K562 (cell line): ENCODE results near the gene DCLK3. TPM values are rescaled to one million over a fixed set of nuclear protein-coding genes. Genes with fewer than 3 reads are reported as not detected.

Experiments
- ATAC-seq: fragments of 200-7000 bp; cut with Tn5 transposase; 3 replicates; pipeline ENCODE4 v1.9.1; 2020; ENCODE audit warnings: moderate library complexity
- BruUV-seq: library from RNA; stranded (reverse); fragments of 400-500 nt; replicated peaks from 2 replicates; lab custom pipeline; 2021; lab: Mats Ljungman, UMichigan
- CTCF ChIA-PET: fragments of 300-600 bp; formaldehyde crosslinking; extraction: SDS; loops from one replicate; lab custom pipeline; 2021; ENCODE audit warnings: low intra/inter-chr PET ratio; lab: Yijun Ruan, JAX
- POLR2A ChIA-PET: fragments of 300-600, 350-650 bp; sonication (Branson Sonifier 250); formaldehyde crosslinking; extraction: SDS; loops from one replicate; lab custom pipeline; 2021; ENCODE audit warnings: antibody characterized with exemption, inconsistent platforms; lab: Yijun Ruan, JAX
- DNase-seq, 4 experiments: peaks; one replicate each; pipeline versions ENCODE4 v3.0.0 to v3.0.0-alpha.2; 2011 to 2018; ENCODE audit warnings: low spot score in 3 of 4, mixed read lengths in 3 of 4; ENCODE audit errors: extremely low read depth in 1 of 4
- FAIRE-seq: peaks from 2 replicates; lab custom pipeline; 2011; peaks lifted over from hg19 to GRCh38; lab: Jason Lieb, UNC
- H2AFZ ChIP-seq: 2 replicates; pipeline ENCODE4 v1.6.0; 2011; ENCODE audit warnings: low read depth, low read length, control low read depth, inconsistent platforms
- H3K27ac ChIP-seq: fragments of 200-600 bp; 3 replicates; pipeline ENCODE4 v1.8.0; 2011; ENCODE audit warnings: low read depth, mild to moderate bottlenecking, control low read depth, inconsistent platforms, low read length, moderate library complexity, mixed read lengths; ENCODE audit errors: extremely low read depth
- H3K27me3 ChIP-seq, 2 experiments: fragments of 300-600 bp in 1 of 2; 2 replicates in 1 of 2; 3 replicates in 1 of 2; pipeline versions ENCODE4 v1.6.0 to v1.8.0; 2011; ENCODE audit warnings: inconsistent platforms in 2 of 2, low read length in 2 of 2, mild to moderate bottlenecking in 1 of 2, mixed read lengths in 1 of 2, moderate library complexity in 1 of 2; ENCODE audit not compliant: control insufficient read depth in 2 of 2, insufficient read depth in 2 of 2
- H3K36me3 ChIP-seq: fragments of 300-600 bp; 3 replicates; pipeline ENCODE4 v1.8.0; 2011; ENCODE audit warnings: mild to moderate bottlenecking, low read length, inconsistent platforms; ENCODE audit not compliant: control insufficient read depth, insufficient read depth
- H3K4me1 ChIP-seq, 2 experiments: fragments of 200-600 bp in 1 of 2; replicated peaks in 1 of 2; 2 replicates in 1 of 2; 3 replicates in 1 of 2; pipeline versions ENCODE4 v1.5.1 to v1.8.0; 2011; ENCODE audit warnings: inconsistent platforms in 2 of 2, low read length in 2 of 2, mild to moderate bottlenecking in 1 of 2, mixed read lengths in 1 of 2, moderate library complexity in 1 of 2; ENCODE audit not compliant: control insufficient read depth in 2 of 2, insufficient read depth in 2 of 2
- H3K4me2 ChIP-seq: 2 replicates; pipeline ENCODE4 v1.6.1; 2011; ENCODE audit warnings: low read length, control low read depth, inconsistent platforms, mixed read lengths; ENCODE audit not compliant: insufficient read depth
- H3K4me3 ChIP-seq: fragments of 200-600 bp; sonication (generic), shearing (Covaris generic); 2 replicates; pipeline ENCODE4 v1.5.1; 2016; ENCODE audit warnings: control low read depth, inconsistent platforms
- H3K79me2 ChIP-seq: fragments of 200-600 bp; 3 replicates; pipeline ENCODE4 v1.8.0; 2011; ENCODE audit warnings: low read length, inconsistent platforms; ENCODE audit not compliant: control insufficient read depth, insufficient read depth
- H3K9ac ChIP-seq, 2 experiments: 2 replicates each; pipeline versions ENCODE4 v1.6.0 to v1.6.1; 2011; ENCODE audit warnings: low read depth in 2 of 2, low read length in 2 of 2, control low read depth in 1 of 2, inconsistent platforms in 1 of 2, mild to moderate bottlenecking in 1 of 2, mixed read lengths in 1 of 2; ENCODE audit not compliant: insufficient read depth in 1 of 2
- H3K9me1 ChIP-seq: one replicate; pipeline ENCODE4 v1.6.0; 2011; ENCODE audit warnings: inconsistent platforms, mild to moderate bottlenecking, low read length, moderate library complexity; ENCODE audit not compliant: control insufficient read depth, insufficient read depth
- H3K9me3 ChIP-seq: replicated peaks from 2 replicates; pipeline ENCODE4 v1.5.1; 2011; ENCODE audit warnings: low read depth, low read length, inconsistent platforms; ENCODE audit not compliant: control insufficient read depth, insufficient read depth
- H4K20me1 ChIP-seq: replicated peaks from 2 replicates; pipeline ENCODE4 v1.6.1; 2011; ENCODE audit warnings: low read length, inconsistent platforms, mixed read lengths; ENCODE audit not compliant: control insufficient read depth, insufficient read depth
- CEBPB ChIP-seq: fragments of 450-650 bp; IDR thresholded peaks from 2 replicates; pipeline ENCODE4 v1.6.1; 2016; ENCODE audit warnings: missing genetic modification characterization, missing compliant biosample characterization
- CEBPG ChIP-seq, 3 experiments: fragments of 200-800 bp in 1 of 3; sonication (Bioruptor generic) in 1 of 3; sonication (generic) in 1 of 3; formaldehyde crosslinking in 1 of 3; IDR thresholded peaks in 2 of 3; conservative IDR thresholded peaks in 1 of 3; 2 replicates each; pipeline versions ENCODE4 v1.6.1 to v1.8.0; 2016 to 2022; ENCODE audit warnings: missing compliant biosample characterization in 2 of 3, missing genetic modification characterization in 2 of 3, mild to moderate bottlenecking in 1 of 3, missing genetic modification reagents in 1 of 3
- CTBP1 ChIP-seq: fragments of 450-650 bp; IDR thresholded peaks from 2 replicates; pipeline ENCODE4 v1.6.1; 2016; ENCODE audit warnings: borderline replicate concordance
- JUND ChIP-seq, 2 experiments: IDR thresholded peaks; 2 replicates in 1 of 2; 3 replicates in 1 of 2; pipeline ENCODE4 v1.6.1; 2011; ENCODE audit warnings: borderline replicate concordance in 2 of 2, low read depth in 2 of 2, low read length in 2 of 2, improper control_type of control experiment in 1 of 2, missing biosample characterization in 1 of 2, missing genetic modification characterization in 1 of 2, missing genetic modification reagents in 1 of 2
- MAFG ChIP-seq: fragments of 450-650 bp; conservative IDR thresholded peaks from 2 replicates; pipeline ENCODE4 v1.6.1; 2016; ENCODE audit warnings: missing genetic modification characterization, missing compliant biosample characterization
- REST ChIP-seq, 2 experiments: fragments of 450-650 bp; formaldehyde crosslinking in 1 of 2; IDR thresholded peaks; 2 replicates each; pipeline versions ENCODE4 v1.4.0 to v1.6.1; 2014 to 2020; ENCODE audit warnings: mild to moderate bottlenecking in 2 of 2, borderline replicate concordance in 1 of 2, low read depth in 1 of 2
- TSHZ1 ChIP-seq: fragments of 250-450 bp; sonication (Bioruptor Pico); IDR thresholded peaks from 2 replicates; pipeline ENCODE4 v1.4.0; 2020; ENCODE audit warnings: mild to moderate bottlenecking, moderate library complexity
- WGBS: fragments of 100-300 bp; shearing (Covaris generic); methylation state at CpG from one replicate; pipeline ENCODE4 v1.1.6; 2016; ENCODE audit warnings: low coverage, mixed read lengths; ENCODE audit not compliant: insufficient coverage; ENCODE audit errors: missing lambda C conversion rate; 5-methylcytosine and 5-hydroxymethylcytosine counted together
- in situ Hi-C: fragments of 300-500 bp; cut with MboI; formaldehyde crosslinking; loops from 4 replicates; pipeline ENCODE4 v1.15.0; 2018; ENCODE audit warnings: inconsistent platforms, mixed read lengths
- intact Hi-C: fragments of 100-400 bp; cut with micrococcal nuclease; formaldehyde crosslinking; loops from 2 replicates; pipeline ENCODE4 v1.14.2; 2022
- polyA plus RNA-seq, 8 experiments: library from polyadenylated mRNA; depleted of rRNA in 4 of 8; stranded (reverse) in 5 of 8; unstranded in 3 of 8; fragments of >200 nt; fragmentation: Nextera tagmentation in 2 of 8; fragmentation: Illumina TruSeq in 1 of 8; extraction: Ambion mirVana in 2 of 8; extraction: Trizol in 1 of 8; gene quantifications; 2 replicates each; pipeline versions ENCODE4 v1.2.1 to v1.2.3, GENCODE V29; 2011 to 2014; ENCODE audit warnings: inconsistent platforms in 1 of 8, missing spikeins in 1 of 8
- total RNA-seq, 7 experiments: library from RNA; depleted of rRNA in 6 of 7; stranded (reverse); fragments of >200 nt in 6 of 7; fragmentation: Illumina TruSeq in 2 of 7; extraction: Trizol in 2 of 7; gene quantifications; 2 replicates each; pipeline versions ENCODE4 v1.2.1 to v1.2.3, GENCODE V29; 2011 to 2021; ENCODE audit warnings: low replicate concordance in 1 of 7

DCLK3 gene
- total and polyA plus RNA-seq, 9 of the 15 experiments (the other 6 are each of a cell fraction or from before 2014, with no cell fraction given), result not detected

- Histone ChIP-seq H3K9me3 (no peaks in the 10 kb centered on the region), H3K79me2 (no peaks in the 10 kb centered on the region), H3K27ac (no peak overlapping the region), H3K4me3 (no peak overlapping the region), H2AFZ (no peak overlapping the region), H3K9ac (no peak overlapping the region), H3K36me3 (no peaks in the 10 kb centered on the region), H3K27me3 (peaks cover 0 to 9% of the 10 kb centered on the region in 2 experiments; a peak in 1 of 5 replicates), H3K9me1 (no peaks in the 10 kb centered on the region), H3K4me1 (no peaks in the 10 kb centered on the region), H3K4me2 (no peak overlapping the region), H4K20me1 (no peaks in the 10 kb centered on the region)
- no TSS peak for BruUV-seq
- in situ Hi-C loops (no loop called here), intact Hi-C loops (no loop called here)
- 3% methylated on average over 6 of the region's 6 CpGs for WGBS
- ChIA-PET CTCF (no interaction called here), POLR2A (interaction anchor here (0.7 kb wide), 1 partner anchor 36 kb away, joined by 6 read pairs; no protein-coding TSS in a partner anchor)
- peak; percentile 63 to 72 (median 64) for DNase-seq
- FAIRE-seq, result peak; percentile 74
- ATAC-seq, result peak; percentile 89
- TF ChIP-seq JUND (IDR thresholded peaks at IDR 0.05; ENCODE audit: borderline replicate concordance, low read depth, low read length) (peak; percentile 53; the same call in 1 of the 2 replicates), JUND (tag; IDR thresholded peaks at IDR 0.05; ENCODE audit: borderline replicate concordance, low read depth, low read length) (peak; percentile 70; the same call in 2 of the 3 replicates), MAFG (tag) (peak; percentile 89), CTBP1 (peak; percentile 69; the same call in 1 of the 2 replicates), CEBPB (tag) (peak; percentile 35; the same call in 1 of the 2 replicates), TSHZ1 (no peak), CEBPG (CRISPR knock-in tag; IDR thresholded peaks at IDR 0.05) (no peak), CEBPG (tag; conservative IDR thresholded peaks at IDR 0.05 in 1 of 2, IDR thresholded peaks at IDR 0.05 in 1 of 2) (peak in 1 of 2 experiments; percentile 39; a peak in 1 of 4 replicates), REST (IDR thresholded peaks at IDR 0.05; ENCODE audit: borderline replicate concordance) (peak; percentile 10; the same call in 1 of the 2 replicates), REST (CRISPR knock-in tag; IDR thresholded peaks at IDR 0.05; ENCODE audit: low read depth) (no peak)
These were observed 56.5 kb downstream of the DCLK3 start for GRCh38 chr3:36707623-36708409.
